DOHH2 (cell line): ENCODE results near the gene GDF7.
A peak's percentile ranks its signal among the peaks of the same experiment; 100 is the strongest.

Source experiments
- H3F3A ChIP-seq: fragments of 200-600 bp; sonication (generic), shearing (Covaris generic); 2 replicates; pipeline ENCODE4 v1.6.0; 2016; ENCODE audit warnings: antibody characterized with exemption, mild to moderate bottlenecking; ENCODE audit not compliant: control insufficient read depth, insufficient read depth
- H3K27ac ChIP-seq: fragments of 200-600 bp; sonication (generic); 2 replicates; pipeline ENCODE4 v1.5.1; 2014; ENCODE audit warnings: low read depth, mild to moderate bottlenecking, low read length, moderate library complexity
- H3K27me3 ChIP-seq: fragments of 200-600 bp; sonication (generic); 2 replicates; pipeline ENCODE4 v1.6.1; 2014; ENCODE audit warnings: mild to moderate bottlenecking, low read length, mixed read lengths; ENCODE audit not compliant: control insufficient read depth
- H3K36me3 ChIP-seq: fragments of 200-600 bp; sonication (generic); 2 replicates; pipeline ENCODE4 v1.6.1; 2014; ENCODE audit warnings: mild to moderate bottlenecking, low read length, moderate library complexity, mixed read lengths; ENCODE audit not compliant: control insufficient read depth
- H3K4me1 ChIP-seq: fragments of 200-600 bp; sonication (generic); 2 replicates; pipeline ENCODE4 v1.6.1; 2014; ENCODE audit warnings: mild to moderate bottlenecking, low read length, mixed read lengths; ENCODE audit not compliant: control insufficient read depth
- H3K4me2 ChIP-seq: fragments of 200-600 bp; sonication (generic); 2 replicates; pipeline ENCODE4 v1.6.0; 2014; ENCODE audit warnings: mild to moderate bottlenecking, low read length, moderate library complexity
- H3K4me3 ChIP-seq: fragments of 200-600 bp; sonication (generic); 2 replicates; pipeline ENCODE4 v1.5.1; 2014; ENCODE audit warnings: mild to moderate bottlenecking, low read length, mixed read lengths
- H3K79me2 ChIP-seq: fragments of 200-600 bp; sonication (generic); 2 replicates; pipeline ENCODE4 v1.6.1; 2014; ENCODE audit warnings: mild to moderate bottlenecking, low read length, mixed read lengths; ENCODE audit not compliant: control insufficient read depth
- H3K9me2 ChIP-seq: fragments of 200-600 bp; sonication (generic); replicated peaks from 2 replicates; pipeline ENCODE4 v1.6.1; 2014; ENCODE audit warnings: mild to moderate bottlenecking, low read length, mixed read lengths; ENCODE audit not compliant: control insufficient read depth
- H3K9me3 ChIP-seq: fragments of 200-600 bp; sonication (generic); 2 replicates; pipeline ENCODE4 v1.6.1; 2014; ENCODE audit warnings: antibody characterized with exemption, low read length, mixed read lengths; ENCODE audit not compliant: control insufficient read depth, insufficient read depth
- H4K20me1 ChIP-seq: fragments of 200-600 bp; sonication (generic); 2 replicates; pipeline ENCODE4 v1.6.0; 2014; ENCODE audit warnings: low read depth, mild to moderate bottlenecking, antibody characterized with exemption, low read length, moderate library complexity; ENCODE audit not compliant: control insufficient read depth, insufficient read depth
- CTCF ChIP-seq: fragments of 200-600 bp; sonication (generic); IDR thresholded peaks from one replicate; pipeline ENCODE4 v1.5.1; 2014; ENCODE audit warnings: antibody characterized with exemption, mild to moderate bottlenecking, low read depth, low read length; ENCODE audit not compliant: poor library complexity, severe bottlenecking
- EZH2phosphoT487 ChIP-seq: fragments of 200-600 bp; sonication (generic); IDR thresholded peaks from 2 replicates; pipeline ENCODE4 v1.6.1; 2017; ENCODE audit warnings: borderline replicate concordance, mild to moderate bottlenecking, antibody characterized with exemption, low read length, moderate library complexity, mixed read lengths

Gene GDF7

GRCh38 chr2:20672201-20672951 lies 5.4 kb downstream of the GDF7 start:
- peak overlapping the region; percentile 61 for H3K4me2 ChIP-seq
- no peaks in the 10 kb centered on the region for H3K9me2 ChIP-seq
- H3K9me3 ChIP-seq: no peaks in the 10 kb centered on the region
- H3K36me3 ChIP-seq: no peaks in the 10 kb centered on the region
- H3K27ac ChIP-seq: peak overlapping the region; percentile 16; the same call in 1 of the 2 replicates
- peaks cover 31% of the 10 kb centered on the region for H3K27me3 ChIP-seq
- H3K4me1 ChIP-seq: peaks cover 55% of the 10 kb centered on the region
- peaks cover 13% of the 10 kb centered on the region for H3F3A ChIP-seq
- H3K4me3 ChIP-seq: peak overlapping the region; percentile 57
- no peaks in the 10 kb centered on the region for H4K20me1 ChIP-seq
- TF ChIP-seq CTCF (no peak), EZH2phosphoT487 (no peak)
- H3K79me2 ChIP-seq: no peaks in the 10 kb centered on the region

- Histone ChIP-seq H4K20me1 (no peaks in the 10 kb centered on the region), H3K9me2 (no peaks in the 10 kb centered on the region), H3K27me3 (peaks cover 16% of the 10 kb centered on the region), H3K9me3 (no peaks in the 10 kb centered on the region), H3K4me2 (peak overlapping the region; percentile 61), H3K27ac (no peak overlapping the region), H3K4me3 (peak overlapping the region; percentile 12; the same call in 1 of the 2 replicates), H3K36me3 (no peaks in the 10 kb centered on the region), H3K79me2 (no peaks in the 10 kb centered on the region), H3K4me1 (peaks cover 69% of the 10 kb centered on the region), H3F3A (peaks cover 26% of the 10 kb centered on the region)
- TF ChIP-seq EZH2phosphoT487: no peak
- no peak for TF ChIP-seq CTCF
These were observed 6.9 kb downstream of the GDF7 start for GRCh38 chr2:20673686-20674308.

- no peak overlapping the region for H3K4me2 ChIP-seq
- no peak for TF ChIP-seq CTCF
- TF ChIP-seq EZH2phosphoT487: no peak
- H3K27me3 ChIP-seq: peaks cover 12% of the 10 kb centered on the region
- H3K36me3 ChIP-seq: no peaks in the 10 kb centered on the region
- H4K20me1 ChIP-seq: no peaks in the 10 kb centered on the region
- no peak overlapping the region for H3K27ac ChIP-seq
- peaks cover 26% of the 10 kb centered on the region for H3F3A ChIP-seq
- no peak overlapping the region for H3K4me3 ChIP-seq
- H3K9me3 ChIP-seq: no peaks in the 10 kb centered on the region
- peaks cover 75% of the 10 kb centered on the region for H3K4me1 ChIP-seq
- no peaks in the 10 kb centered on the region for H3K79me2 ChIP-seq
- H3K9me2 ChIP-seq: no peaks in the 10 kb centered on the region
These were observed 7.5 kb downstream of the GDF7 start for GRCh38 chr2:20674309-20674965.
